HepG2 (cell line): Measurements from ENCODE around the gene USP7. TPM values are rescaled to one million over a fixed set of nuclear protein-coding genes. Genes with fewer than 3 reads are reported as not detected.

ENCODE experiments used
- GMEB2 ChIP-seq: IDR thresholded peaks from 2 replicates; pipeline ENCODE4 v1.6.1; 2016; ENCODE audit warnings: missing biosample characterization, missing genetic modification reagents, low read depth
- HCFC1 ChIP-seq: fragments of 150-350 bp; IDR thresholded peaks from 2 replicates; pipeline ENCODE4 v1.6.1; 2014; ENCODE audit warnings: low read depth, low read length
- KAT8 ChIP-seq: IDR thresholded peaks from 2 replicates; pipeline ENCODE4 v1.6.1; 2016; ENCODE audit warnings: missing genetic modification reagents, missing compliant biosample characterization
- KLF13 ChIP-seq: sonication (generic); formaldehyde crosslinking; IDR thresholded peaks from 2 replicates; pipeline ENCODE4 v1.4.0; 2020; ENCODE audit warnings: mild to moderate bottlenecking, missing genetic modification reagents
- MIER2 ChIP-seq: IDR thresholded peaks from 2 replicates; pipeline ENCODE4 v1.6.1; 2016; ENCODE audit warnings: missing biosample characterization, missing genetic modification reagents
- MXD3 ChIP-seq: IDR thresholded peaks from 2 replicates; pipeline ENCODE4 v1.6.1; 2016; ENCODE audit warnings: mild to moderate bottlenecking, missing biosample characterization, missing genetic modification reagents
- MXI1 ChIP-seq: IDR thresholded peaks from 3 replicates; pipeline ENCODE4 v1.6.1; 2012; ENCODE audit warnings: low read depth, low read length, inconsistent platforms, borderline replicate concordance
- MYC ChIP-seq: sonication (generic); formaldehyde crosslinking; IDR thresholded peaks from 2 replicates; pipeline ENCODE4 v1.9.0; 2021; ENCODE audit warnings: missing genetic modification reagents, borderline replicate concordance
- MYNN ChIP-seq: sonication (generic); formaldehyde crosslinking; IDR thresholded peaks from 2 replicates; pipeline ENCODE4 v1.4.0; 2020; ENCODE audit warnings: mild to moderate bottlenecking, low read depth, missing genetic modification reagents
- PAF1 ChIP-seq: IDR thresholded peaks from 2 replicates; pipeline ENCODE4 v1.6.1; 2016; ENCODE audit warnings: missing genetic modification reagents, missing compliant biosample characterization
- PAWR ChIP-seq: sonication (generic); formaldehyde crosslinking; IDR thresholded peaks from 2 replicates; pipeline ENCODE4 v1.4.0; 2020; ENCODE audit warnings: missing genetic modification reagents, mild to moderate bottlenecking, borderline replicate concordance
- PHB2 ChIP-seq: fragments of 450-650 bp; IDR thresholded peaks from 2 replicates; pipeline ENCODE4 v1.6.1; 2018; ENCODE audit not compliant: partially characterized antibody
- RFXANK ChIP-seq: IDR thresholded peaks from 2 replicates; pipeline ENCODE4 v1.6.1; 2016
- RNF2 ChIP-seq: fragments of 450-650 bp; conservative IDR thresholded peaks from 2 replicates; pipeline ENCODE4 v1.6.1; 2016; ENCODE audit warnings: low read depth
- THAP8 ChIP-seq: sonication (generic); formaldehyde crosslinking; IDR thresholded peaks from 2 replicates; pipeline ENCODE4 v1.5.1; 2020; ENCODE audit warnings: missing genetic modification reagents, mild to moderate bottlenecking, borderline replicate concordance
- ZBTB25 ChIP-seq: IDR thresholded peaks from 2 replicates; pipeline ENCODE4 v1.6.1; 2018; ENCODE audit warnings: missing genetic modification reagents
- ZC3H4 ChIP-seq: sonication (generic); formaldehyde crosslinking; IDR thresholded peaks from 2 replicates; pipeline ENCODE4 v1.4.0; 2020; ENCODE audit warnings: missing genetic modification reagents, borderline replicate concordance
- ZFP62 ChIP-seq: sonication (generic); formaldehyde crosslinking; IDR thresholded peaks from 2 replicates; pipeline ENCODE4 v1.4.0; 2020; ENCODE audit warnings: missing genetic modification reagents
- ZNF549 ChIP-seq: sonication (generic); formaldehyde crosslinking; IDR thresholded peaks from 2 replicates; pipeline ENCODE4 v1.5.0; 2020; ENCODE audit warnings: missing genetic modification reagents
- ZNF556 ChIP-seq: sonication (generic); formaldehyde crosslinking; IDR thresholded peaks from 2 replicates; pipeline ENCODE4 v1.4.0; 2020; ENCODE audit warnings: mild to moderate bottlenecking, missing genetic modification reagents, borderline replicate concordance
- ZNF569 ChIP-seq: sonication (generic); formaldehyde crosslinking; IDR thresholded peaks from 2 replicates; pipeline ENCODE4 v1.5.0; 2020; ENCODE audit warnings: mild to moderate bottlenecking, missing genetic modification reagents, moderate library complexity, borderline replicate concordance
- ZNF83 ChIP-seq: sonication (generic); formaldehyde crosslinking; IDR thresholded peaks from 2 replicates; pipeline ENCODE4 v1.4.0; 2020; ENCODE audit warnings: missing genetic modification reagents, mild to moderate bottlenecking, borderline replicate concordance
- polyA plus RNA-seq, 8 experiments: library from polyadenylated mRNA; depleted of rRNA in 3 of 8; stranded (reverse) in 7 of 8; unstranded in 1 of 8; fragments of >200 nt; fragmentation: Illumina TruSeq in 4 of 8; extraction: Trizol in 4 of 8; gene quantifications; 2 replicates each; pipeline versions ENCODE4 v1.2.1 to v1.2.3, GENCODE V29; 2011 to 2016; ENCODE audit warnings: low read depth in 4 of 8, missing spikeins in 1 of 8, mixed read lengths in 1 of 8; ENCODE audit not compliant: insufficient read depth in 1 of 8
- total RNA-seq, 5 experiments: library from RNA; depleted of rRNA; stranded (reverse); fragments of >200 nt; fragmentation: Illumina TruSeq; extraction: Trizol; gene quantifications; 2 replicates each; pipeline ENCODE4 v1.2.3, GENCODE V29; 2016; ENCODE audit warnings: low read depth in 1 of 5
- TF ChIP-seq, protein P1 (sequence below): sonication (generic); formaldehyde crosslinking; IDR thresholded peaks from 2 replicates; pipeline ENCODE4 v1.4.0; 2020; ENCODE audit warnings: low read depth, missing genetic modification reagents
- TF ChIP-seq, protein P2 (sequence below): IDR thresholded peaks from 2 replicates; pipeline ENCODE4 v1.6.1; 2016; ENCODE audit warnings: low read depth, borderline replicate concordance

Gene USP7
- total and polyA plus RNA-seq, 2 of the 13 experiments (the other 11 are each of a cell fraction or from before 2014, with no cell fraction given) = 52.5 to 173 TPM

DNA sequence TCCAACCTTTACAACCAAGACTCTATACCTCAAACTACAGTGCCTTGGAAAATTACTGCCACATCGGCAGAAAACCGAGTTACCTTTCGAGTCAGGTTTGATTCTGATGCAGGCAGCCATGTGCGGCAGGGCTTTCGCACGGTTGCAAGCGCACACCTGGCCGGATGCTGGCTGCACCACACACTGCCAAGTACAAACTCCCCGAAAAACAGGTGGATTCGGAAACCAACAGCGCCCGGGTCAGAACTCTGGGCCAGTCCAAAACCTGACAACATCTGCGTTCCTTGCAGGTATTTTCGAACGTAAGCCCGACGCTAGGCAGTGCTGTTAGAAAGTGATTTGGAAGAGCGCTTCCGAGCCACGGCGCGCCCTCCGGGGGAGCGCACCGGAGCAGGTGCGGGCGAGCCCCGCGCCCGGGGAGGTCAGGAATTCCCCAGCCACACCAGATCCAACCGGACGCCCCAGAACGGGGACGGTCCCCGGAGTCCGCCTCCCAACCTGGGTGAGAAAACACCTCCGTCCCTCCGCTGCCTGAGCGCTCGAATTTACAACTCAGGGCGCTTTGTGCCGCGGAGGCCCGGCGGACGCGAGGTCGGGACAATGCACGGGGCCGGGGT lies 1.2 kb downstream of the USP7 start (continued):
- no peak for TF ChIP-seq THAP8 (CRISPR knock-in tag)
- TF ChIP-seq MXD3 (CRISPR knock-in tag) = no peak
- no peak for TF ChIP-seq RNF2
- no peak for TF ChIP-seq PHB2
- TF ChIP-seq ZNF556 (CRISPR knock-in tag) = no peak; the same call in 1 of the 2 replicates
- TF ChIP-seq ZBTB25 (CRISPR knock-in tag) = no peak; the same call in 1 of the 2 replicates
- no peak for TF ChIP-seq ZFP62 (CRISPR knock-in tag)
- no peak for TF ChIP-seq MIER2 (CRISPR knock-in tag)
- no peak for TF ChIP-seq ZNF569 (CRISPR knock-in tag)
- TF ChIP-seq, protein P1, sequence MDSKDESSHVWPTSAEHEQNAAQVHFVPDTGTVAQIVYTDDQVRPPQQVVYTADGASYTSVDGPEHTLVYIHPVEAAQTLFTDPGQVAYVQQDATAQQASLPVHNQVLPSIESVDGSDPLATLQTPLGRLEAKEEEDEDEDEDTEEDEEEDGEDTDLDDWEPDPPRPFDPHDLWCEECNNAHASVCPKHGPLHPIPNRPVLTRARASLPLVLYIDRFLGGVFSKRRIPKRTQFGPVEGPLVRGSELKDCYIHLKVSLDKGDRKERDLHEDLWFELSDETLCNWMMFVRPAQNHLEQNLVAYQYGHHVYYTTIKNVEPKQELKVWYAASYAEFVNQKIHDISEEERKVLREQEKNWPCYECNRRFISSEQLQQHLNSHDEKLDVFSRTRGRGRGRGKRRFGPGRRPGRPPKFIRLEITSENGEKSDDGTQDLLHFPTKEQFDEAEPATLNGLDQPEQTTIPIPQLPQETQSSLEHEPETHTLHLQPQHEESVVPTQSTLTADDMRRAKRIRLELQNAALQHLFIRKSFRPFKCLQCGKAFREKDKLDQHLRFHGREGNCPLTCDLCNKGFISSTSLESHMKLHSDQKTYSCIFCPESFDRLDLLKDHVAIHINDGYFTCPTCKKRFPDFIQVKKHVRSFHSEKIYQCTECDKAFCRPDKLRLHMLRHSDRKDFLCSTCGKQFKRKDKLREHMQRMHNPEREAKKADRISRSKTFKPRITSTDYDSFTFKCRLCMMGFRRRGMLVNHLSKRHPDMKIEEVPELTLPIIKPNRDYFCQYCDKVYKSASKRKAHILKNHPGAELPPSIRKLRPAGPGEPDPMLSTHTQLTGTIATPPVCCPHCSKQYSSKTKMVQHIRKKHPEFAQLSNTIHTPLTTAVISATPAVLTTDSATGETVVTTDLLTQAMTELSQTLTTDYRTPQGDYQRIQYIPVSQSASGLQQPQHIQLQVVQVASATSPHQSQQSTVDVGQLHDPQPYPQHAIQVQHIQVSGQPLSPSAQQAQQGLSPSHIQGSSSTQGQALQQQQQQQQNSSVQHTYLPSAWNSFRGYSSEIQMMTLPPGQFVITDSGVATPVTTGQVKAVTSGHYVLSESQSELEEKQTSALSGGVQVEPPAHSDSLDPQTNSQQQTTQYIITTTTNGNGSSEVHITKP (CRISPR knock-in tag) = no peak
- TF ChIP-seq KLF13 = peak; percentile 17; the same call in 1 of the 2 replicates
- TF ChIP-seq MYC (CRISPR knock-in tag) = peak; percentile 59; the same call in 1 of the 2 replicates
- TF ChIP-seq MYNN (CRISPR knock-in tag) = no peak
- no peak for TF ChIP-seq ZNF83 (CRISPR knock-in tag)
- TF ChIP-seq GMEB2 = no peak
- no peak for TF ChIP-seq PAF1
- TF ChIP-seq HCFC1 = no peak
- 0 out of 2 replicates have a peak, but pooled peaks have one; percentile 36 for TF ChIP-seq PAWR (CRISPR knock-in tag)
- TF ChIP-seq ZNF549 (CRISPR knock-in tag) = no peak
- no peak for TF ChIP-seq ZC3H4 (CRISPR knock-in tag)
- TF ChIP-seq, protein P2, sequence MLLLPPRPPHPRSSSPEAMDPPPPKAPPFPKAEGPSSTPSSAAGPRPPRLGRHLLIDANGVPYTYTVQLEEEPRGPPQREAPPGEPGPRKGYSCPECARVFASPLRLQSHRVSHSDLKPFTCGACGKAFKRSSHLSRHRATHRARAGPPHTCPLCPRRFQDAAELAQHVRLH (CRISPR knock-in tag) = no peak
- no peak for TF ChIP-seq RFXANK
- 0 out of 3 replicates have a peak, but pooled peaks have one; percentile 12 for TF ChIP-seq MXI1
- TF ChIP-seq KAT8 (CRISPR knock-in tag) = no peak
